A549 (cell line): ENCODE data around the gene KMO. TPM values are rescaled to one million over a fixed set of nuclear protein-coding genes. Genes with fewer than 3 reads are reported as not detected.
A peak's percentile ranks its signal among the peaks of the same experiment; 100 is the strongest.

Experiments
- ATAC-seq, 2 experiments: fragments of 200-7000 bp in 1 of 2; fragments of >200 bp in 1 of 2; cut with Nextera tagmentation in 1 of 2; cut with Tn5 transposase in 1 of 2; 3 replicates each; pipeline versions ENCODE4 v1.8.0 to v1.9.1; 2018 to 2020; ENCODE audit warnings: mild to moderate bottlenecking in 1 of 2, moderate library complexity in 1 of 2
- CTCF ChIA-PET: fragments of 300-600 bp; sonication (Branson Sonifier 250); formaldehyde crosslinking; extraction: SDS; loops from one replicate; lab custom pipeline; 2021; ENCODE audit warnings: antibody characterized with exemption, inconsistent platforms; lab: Yijun Ruan, JAX
- POLR2A ChIA-PET: fragments of 350-600 bp; formaldehyde crosslinking; extraction: SDS; loops from one replicate; lab custom pipeline; 2021; ENCODE audit warnings: antibody characterized with exemption, inconsistent platforms; lab: Yijun Ruan, JAX
- DNase-seq, 2 experiments: peaks; one replicate each; pipeline versions ENCODE4 v3.0.0 to v3.0.0-alpha.2; 2011 to 2016; ENCODE audit warnings: low read depth in 1 of 2, low spot score in 1 of 2
- FAIRE-seq: peaks from 2 replicates; lab custom pipeline; 2011; peaks lifted over from hg19 to GRCh38; lab: Jason Lieb, UNC
- H3K27ac ChIP-seq, 2 experiments: fragments of >200 bp; sonication (Bioruptor Twin); formaldehyde crosslinking; 3 replicates each; pipeline ENCODE4 v1.5.1; 2016 to 2017
- H3K4me1 ChIP-seq: fragments of >200 bp; sonication (Bioruptor Twin); formaldehyde crosslinking; 3 replicates; pipeline ENCODE4 v1.6.1; 2016
- H3K4me2 ChIP-seq: fragments of >200 bp; sonication (Bioruptor Twin); formaldehyde crosslinking; 3 replicates; pipeline ENCODE4 v1.6.1; 2016
- H3K4me3 ChIP-seq: fragments of >200 bp; sonication (Bioruptor Twin); formaldehyde crosslinking; 3 replicates; pipeline ENCODE4 v1.5.1; 2016
- H3K9me3 ChIP-seq: fragments of >200 bp; sonication (Bioruptor Twin); formaldehyde crosslinking; 3 replicates; pipeline ENCODE4 v1.6.1; 2016
- BHLHE40 ChIP-seq: IDR thresholded peaks from 2 replicates; pipeline ENCODE4 v1.6.1; 2012; ENCODE audit warnings: low read depth, low read length, inconsistent platforms
- CBX2 ChIP-seq: fragments of 200-600 bp; sonication (generic); IDR thresholded peaks from 2 replicates; pipeline ENCODE4 v1.6.1; 2016; ENCODE audit warnings: low read depth, mild to moderate bottlenecking, borderline replicate concordance
- CHD2 ChIP-seq: fragments of 150-350 bp; IDR thresholded peaks from 2 replicates; pipeline ENCODE4 v1.6.1; 2014; ENCODE audit warnings: low read length; ENCODE audit not compliant: partially characterized antibody
- FOSL2 ChIP-seq, 2 experiments: fragments of 450-650 bp in 1 of 2; fragments of >200 bp in 1 of 2; sonication (Bioruptor Twin) in 1 of 2; formaldehyde crosslinking; IDR thresholded peaks; 2 replicates each; pipeline versions ENCODE4 v1.5.0 to v1.6.1; 2016 to 2020; ENCODE audit warnings: mild to moderate bottlenecking in 1 of 2, moderate library complexity in 1 of 2
- FOXS1 ChIP-seq: fragments of 250-450 bp; sonication (Bioruptor Pico); IDR thresholded peaks from 2 replicates; pipeline ENCODE4 v1.5.0; 2020; ENCODE audit warnings: mild to moderate bottlenecking, moderate library complexity
- GATA3 ChIP-seq: IDR thresholded peaks from 2 replicates; pipeline ENCODE4 v1.6.1; 2012; ENCODE audit warnings: borderline replicate concordance
- HOXA7 ChIP-seq: fragments of 250-450 bp; sonication (Bioruptor Pico); IDR thresholded peaks from 2 replicates; pipeline ENCODE4 v1.5.0; 2020; ENCODE audit warnings: mild to moderate bottlenecking, moderate library complexity
- JUN ChIP-seq, 2 experiments: fragments of >200 bp; sonication (Bioruptor Twin); formaldehyde crosslinking; IDR thresholded peaks; 2 replicates in 1 of 2; 3 replicates in 1 of 2; pipeline ENCODE4 v1.6.1; 2016 to 2017
- JUNB ChIP-seq: fragments of >200 bp; sonication (Bioruptor Twin); formaldehyde crosslinking; IDR thresholded peaks from 2 replicates; pipeline ENCODE4 v1.6.1; 2016
- KDM1A ChIP-seq: fragments of 200-600 bp; sonication (generic); IDR thresholded peaks from 2 replicates; pipeline ENCODE4 v1.6.1; 2016; ENCODE audit warnings: low read depth, mild to moderate bottlenecking
- MAFK ChIP-seq: fragments of 450-650 bp; IDR thresholded peaks from 2 replicates; pipeline ENCODE4 v1.6.1; 2014; ENCODE audit not compliant: partially characterized antibody
- MAZ ChIP-seq: fragments of 150-350 bp; IDR thresholded peaks from 2 replicates; pipeline ENCODE4 v1.6.1; 2014; ENCODE audit warnings: antibody characterized with exemption, low read depth, low read length, borderline replicate concordance
- NFE2L2 ChIP-seq: fragments of 150-350 bp; conservative IDR thresholded peaks from 2 replicates; pipeline ENCODE4 v1.6.1; 2014; ENCODE audit warnings: low read length
- RARB ChIP-seq: fragments of 250-450 bp; sonication (Bioruptor Pico); IDR thresholded peaks from 2 replicates; pipeline ENCODE4 v1.8.0; 2021; ENCODE audit warnings: mild to moderate bottlenecking, moderate library complexity
- REST ChIP-seq: fragments of 200-600 bp; sonication (generic); IDR thresholded peaks from 2 replicates; pipeline ENCODE4 v1.6.1; 2016; ENCODE audit warnings: antibody characterized with exemption, mild to moderate bottlenecking, moderate library complexity
- RFX5 ChIP-seq: fragments of 450-650 bp; IDR thresholded peaks from 2 replicates; pipeline ENCODE4 v1.7.1; 2014; ENCODE audit warnings: antibody characterized with exemption, mild to moderate bottlenecking, moderate library complexity
- RNF2 ChIP-seq: fragments of 200-600 bp; sonication (generic); IDR thresholded peaks from 2 replicates; pipeline ENCODE4 v1.6.1; 2016; ENCODE audit warnings: low read depth, mild to moderate bottlenecking, antibody characterized with exemption, moderate library complexity, borderline replicate concordance
- SMC3 ChIP-seq: fragments of >200 bp; sonication (Bioruptor Twin); formaldehyde crosslinking; IDR thresholded peaks from 3 replicates; pipeline ENCODE4 v1.6.1; 2018; ENCODE audit warnings: inconsistent platforms
- SREBF2 ChIP-seq: fragments of 450-650 bp; IDR thresholded peaks from 2 replicates; pipeline ENCODE4 v1.6.1; 2014; ENCODE audit warnings: mild to moderate bottlenecking, moderate library complexity
- TFCP2L1 ChIP-seq: fragments of 250-450 bp; sonication (Bioruptor Pico); IDR thresholded peaks from 2 replicates; pipeline ENCODE4 v1.5.0; 2021; ENCODE audit warnings: mild to moderate bottlenecking
- USF2 ChIP-seq: fragments of 450-650 bp; IDR thresholded peaks from 2 replicates; pipeline ENCODE4 v1.6.1; 2014; ENCODE audit warnings: antibody characterized with exemption
- ZC3H11A ChIP-seq: fragments of 450-650 bp; IDR thresholded peaks from 2 replicates; pipeline ENCODE4 v1.6.1; 2014; ENCODE audit warnings: antibody characterized with exemption, mild to moderate bottlenecking
- ZSCAN20 ChIP-seq: fragments of 250-450 bp; sonication (Bioruptor Pico); IDR thresholded peaks from 2 replicates; pipeline ENCODE4 v1.8.0; 2022; ENCODE audit warnings: mild to moderate bottlenecking, moderate library complexity
- whole genome bisulfite sequencing: methylation state at CpG from one replicate; pipeline ENCODE4 v1.1.6; 2017; ENCODE audit errors: missing lambda C conversion rate; 5-methylcytosine and 5-hydroxymethylcytosine counted together
- polyA plus RNA-seq, 4 experiments: library from polyadenylated mRNA; depleted of rRNA in 3 of 4; stranded (reverse); fragments of >200 nt; fragmentation: RNase III in 1 of 4; extraction: RNeasy Plus Mini Kit Qiagen cat#74134 plus additional on column Dnase treatment in 1 of 4; gene quantifications; 2 replicates in 3 of 4; 3 replicates in 1 of 4; pipeline ENCODE4 v1.2.3, GENCODE V29; 2011 to 2017
- TF ChIP-seq, protein P1 (sequence below): IDR thresholded peaks from 2 replicates; pipeline ENCODE4 v1.6.1; 2012

Gene KMO
- polyA plus RNA-seq, 2 of the 4 experiments (the other 2 are of a cell fraction) = 0.35 to 0.47 TPM

DNA sequence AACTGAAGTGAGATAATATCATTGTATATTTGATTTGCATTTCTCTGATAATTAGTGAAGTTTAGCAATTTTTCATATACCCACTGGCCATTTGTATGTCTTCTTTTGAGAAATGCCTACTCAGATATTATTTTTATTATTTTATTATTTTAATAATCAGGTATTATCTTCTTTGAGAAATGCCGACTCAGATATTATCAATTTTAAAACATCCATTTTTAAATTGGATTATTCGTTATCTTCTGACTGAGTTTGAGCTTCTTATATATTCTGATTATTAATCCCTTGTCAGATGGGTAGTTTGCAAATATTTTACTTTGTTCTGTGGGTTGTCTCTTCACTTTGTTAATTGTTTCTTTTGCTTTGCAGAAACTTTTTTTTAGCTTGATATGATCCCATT, 37.7 kb downstream of the KMO start:
- ChIA-PET POLR2A (no interaction called here), CTCF (no interaction called here)
- DNase-seq (no peak), FAIRE-seq (no peak), ATAC-seq (no peak)
- H3K4me2 ChIP-seq = no peak overlapping the region
- H3K4me3 ChIP-seq = no peak overlapping the region
- TF ChIP-seq NFE2L2 (no peak), GATA3 (no peak), RARB (no peak), FOXS1 (CRISPR knock-in tag) (no peak), MAZ (no peak), MAFK (peak; percentile 53), SREBF2 (no peak), HOXA7 (CRISPR knock-in tag) (no peak), RNF2 (0 out of 2 replicates have a peak, but pooled peaks have one; percentile 11)
- 76% methylated on average over 2 of the region's 2 CpGs for WGBS
- H3K9me3 ChIP-seq = peaks cover 4% of the 10 kb centered on the region; the same call in 1 of the 3 replicates
- no peak overlapping the region for H3K27ac ChIP-seq
- no peaks in the 10 kb centered on the region for H3K4me1 ChIP-seq

- TF ChIP-seq FOXS1 (CRISPR knock-in tag) (no peak), HOXA7 (CRISPR knock-in tag) (no peak), USF2 (no peak), JUNB (no peak)
- TF ChIP-seq, all 56 proteins: peak for 0
- no peak overlapping the region for H3K4me2 ChIP-seq
- ChIA-PET CTCF (no interaction called here), POLR2A (no interaction called here)
- FAIRE-seq (no peak), ATAC-seq (no peak), DNase-seq (no peak)
- peaks cover 4% of the 10 kb centered on the region; the same call in 2 of the 3 replicates for H3K9me3 ChIP-seq
- no peaks in the 10 kb centered on the region for H3K4me1 ChIP-seq
- H3K4me3 ChIP-seq = no peak overlapping the region
- no peak overlapping the region for H3K27ac ChIP-seq
These were observed 42.0 kb downstream of the KMO start for GRCh38 chr1:241574154-241574553.

DNA sequence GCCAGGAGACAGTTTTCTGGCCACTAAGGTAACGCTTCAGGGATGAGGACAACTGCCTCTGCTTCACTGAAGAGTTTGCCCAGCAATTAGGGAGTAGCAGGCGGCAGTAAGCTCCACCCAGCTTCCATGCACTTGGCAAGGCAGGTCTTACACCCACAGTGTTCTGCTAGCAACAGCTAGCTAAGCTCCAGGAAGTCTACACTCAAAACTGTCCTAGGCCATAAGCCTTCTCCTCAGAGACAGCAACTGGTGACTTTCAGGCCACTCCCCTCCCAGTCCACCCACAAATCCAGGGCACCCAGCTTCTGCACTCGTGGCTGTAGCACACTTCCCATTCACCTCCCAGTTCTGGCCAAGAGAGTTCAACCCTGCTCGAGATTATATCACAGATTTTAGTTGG, 47.3 kb downstream of the KMO start:
- 54% methylated on average over 4 of the region's 4 CpGs for WGBS
- ATAC-seq = no peak

More for the DNA sequence above, 47.3 kb downstream of the KMO start:
- H3K27ac ChIP-seq = no peak overlapping the region
- no peak overlapping the region for H3K4me2 ChIP-seq
- peaks cover 3% of the 10 kb centered on the region; the same call in 2 of the 3 replicates for H3K9me3 ChIP-seq
- H3K4me1 ChIP-seq = no peaks in the 10 kb centered on the region
- DNase-seq (no peak), FAIRE-seq (no peak)
- POLR2A ChIA-PET = no interaction called here
- CTCF ChIA-PET = interaction anchor here (1.0 to 1.1 kb wide), 2 partner anchors 27 to 419 kb away, joined by 3 read pairs; no protein-coding TSS in a partner anchor
- H3K4me3 ChIP-seq = no peak overlapping the region
- TF ChIP-seq ZC3H11A (no peak), SMC3 (no peak), USF2 (no peak), RARB (no peak), MAZ (no peak), REST (no peak), TFCP2L1 (no peak), RFX5 (no peak), JUN (IDR thresholded peaks at IDR 0.05) (no peak), ZSCAN20 (no peak), NFE2L2 (no peak), CHD2 (no peak), FOSL2 (IDR thresholded peaks at IDR 0.05) (no peak), FOSL2 (CRISPR knock-in tag; IDR thresholded peaks at IDR 0.05) (no peak), BHLHE40 (no peak), CBX2 (no peak), KDM1A (no peak)
- TF ChIP-seq, protein P1, sequence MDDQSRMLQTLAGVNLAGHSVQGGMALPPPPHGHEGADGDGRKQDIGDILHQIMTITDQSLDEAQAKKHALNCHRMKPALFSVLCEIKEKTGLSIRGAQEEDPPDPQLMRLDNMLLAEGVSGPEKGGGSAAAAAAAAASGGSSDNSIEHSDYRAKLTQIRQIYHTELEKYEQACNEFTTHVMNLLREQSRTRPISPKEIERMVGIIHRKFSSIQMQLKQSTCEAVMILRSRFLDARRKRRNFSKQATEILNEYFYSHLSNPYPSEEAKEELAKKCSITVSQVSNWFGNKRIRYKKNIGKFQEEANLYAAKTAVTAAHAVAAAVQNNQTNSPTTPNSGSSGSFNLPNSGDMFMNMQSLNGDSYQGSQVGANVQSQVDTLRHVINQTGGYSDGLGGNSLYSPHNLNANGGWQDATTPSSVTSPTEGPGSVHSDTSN = no peak
